HepG2 (cell line): ENCODE measurements around the gene ZNF146. TPM values are rescaled to one million over a fixed set of nuclear protein-coding genes. Genes with fewer than 3 reads are reported as not detected.

ENCODE experiments used
- ATAC-seq: fragments of 200-7000 bp; cut with Tn5 transposase; 3 replicates; pipeline ENCODE4 v1.9.1; 2020; ENCODE audit warnings: mild to moderate bottlenecking, moderate library complexity
- BruUV-seq: library from RNA; stranded (reverse); fragments of 400-500 nt; replicated peaks from 2 replicates; lab custom pipeline; 2021; lab: Mats Ljungman, UMichigan
- CTCF ChIA-PET: fragments of 300-600 bp; formaldehyde crosslinking; extraction: SDS; loops from one replicate; lab custom pipeline; 2021; ENCODE audit warnings: low total read pairs, inconsistent platforms, low intra/inter-chr PET ratio; lab: Yijun Ruan, JAX
- POLR2A ChIA-PET: fragments of 350-600 bp; sonication (Branson Sonifier 250); formaldehyde crosslinking; loops from one replicate; lab custom pipeline; 2020; ENCODE audit warnings: antibody characterized with exemption, inconsistent platforms; lab: Yijun Ruan, JAX
- DNase-seq: peaks from one replicate; pipeline ENCODE4 v3.0.0-alpha.2; 2015; ENCODE audit warnings: low spot score
- FAIRE-seq: peaks from 3 replicates; lab custom pipeline; 2011; peaks lifted over from hg19 to GRCh38; lab: Jason Lieb, UNC
- H2AFZ ChIP-seq: one replicate; pipeline ENCODE4 v1.6.1; 2011; ENCODE audit warnings: low read length, inconsistent platforms
- H3K27ac ChIP-seq: fragments of 300-600 bp; 3 replicates; pipeline ENCODE4 v1.8.0; 2011; ENCODE audit warnings: mixed run types, mild to moderate bottlenecking, mixed read lengths, low read length, inconsistent platforms; ENCODE audit not compliant: insufficient read depth; ENCODE audit errors: extremely low read length
- H3K27me3 ChIP-seq, 2 experiments: fragments of 200-600 bp in 1 of 2; 2 replicates in 1 of 2; 3 replicates in 1 of 2; pipeline versions ENCODE4 v1.6.0 to v1.8.0; 2011; ENCODE audit warnings: low read length in 2 of 2, mild to moderate bottlenecking in 2 of 2, moderate library complexity in 2 of 2, inconsistent platforms in 1 of 2; ENCODE audit not compliant: insufficient read depth in 2 of 2, control insufficient read depth in 1 of 2
- H3K36me3 ChIP-seq, 2 experiments: fragments of 200-600 bp in 1 of 2; replicated peaks in 1 of 2; 2 replicates in 1 of 2; 3 replicates in 1 of 2; pipeline versions ENCODE4 v1.5.1 to v1.8.0; 2011; ENCODE audit warnings: low read length in 2 of 2, inconsistent platforms in 1 of 2; ENCODE audit not compliant: insufficient read depth in 2 of 2, control insufficient read depth in 1 of 2
- H3K4me1 ChIP-seq: 2 replicates; pipeline ENCODE4 v1.5.1; 2012; ENCODE audit warnings: low read length, inconsistent platforms; ENCODE audit not compliant: insufficient read depth
- H3K4me2 ChIP-seq: 2 replicates; pipeline ENCODE4 v1.6.0; 2011; ENCODE audit warnings: low read depth, low read length, inconsistent platforms
- H3K4me3 ChIP-seq, 3 experiments: fragments of 200-600 bp in 1 of 3; sonication (generic), shearing (Covaris generic) in 1 of 3; replicated peaks in 1 of 3; 2 replicates each; pipeline ENCODE4 v1.5.1; 2011 to 2016; ENCODE audit warnings: low read length in 3 of 3, inconsistent platforms in 2 of 3, low read depth in 2 of 3, mild to moderate bottlenecking in 2 of 3, control low read depth in 1 of 3, mixed read lengths in 1 of 3; ENCODE audit not compliant: insufficient read depth in 1 of 3
- H3K79me2 ChIP-seq: one replicate; pipeline ENCODE4 v1.6.1; 2011; ENCODE audit warnings: low read length, inconsistent platforms; ENCODE audit not compliant: insufficient read depth
- H3K9ac ChIP-seq: 2 replicates; pipeline ENCODE4 v1.6.0; 2011; ENCODE audit warnings: mild to moderate bottlenecking, low read depth, low read length, inconsistent platforms; ENCODE audit not compliant: insufficient read depth
- H3K9me3 ChIP-seq: 2 replicates; pipeline ENCODE4 v1.5.1; 2012; ENCODE audit warnings: mild to moderate bottlenecking, low read length
- H4K20me1 ChIP-seq: 2 replicates; pipeline ENCODE4 v1.6.0; 2011; ENCODE audit warnings: inconsistent platforms, mild to moderate bottlenecking, low read length, moderate library complexity; ENCODE audit not compliant: insufficient read depth
- ATM ChIP-seq: fragments of 450-650 bp; IDR thresholded peaks from 2 replicates; pipeline ENCODE4 v1.7.1; 2017; ENCODE audit warnings: mild to moderate bottlenecking, borderline replicate concordance
- CENPX ChIP-seq: sonication (generic); formaldehyde crosslinking; IDR thresholded peaks from 2 replicates; pipeline ENCODE4 v1.9.0; 2021; ENCODE audit warnings: mild to moderate bottlenecking, missing genetic modification reagents, moderate library complexity
- HDAC1 ChIP-seq: sonication (generic); formaldehyde crosslinking; IDR thresholded peaks from 2 replicates; pipeline ENCODE4 v1.5.1; 2020; ENCODE audit warnings: mild to moderate bottlenecking, missing genetic modification reagents
- MLLT10 ChIP-seq: sonication (generic); formaldehyde crosslinking; IDR thresholded peaks from 2 replicates; pipeline ENCODE4 v1.4.0; 2020; ENCODE audit warnings: missing genetic modification reagents
- NAIF1 ChIP-seq: sonication (generic); formaldehyde crosslinking; IDR thresholded peaks from 2 replicates; pipeline ENCODE4 v1.5.0; 2020; ENCODE audit warnings: mild to moderate bottlenecking, missing genetic modification reagents, borderline replicate concordance
- PRPF4 ChIP-seq: fragments of 200-400 bp; formaldehyde crosslinking; IDR thresholded peaks from 2 replicates; pipeline ENCODE4 v1.6.1; 2016; ENCODE audit warnings: low read length, low read depth; ENCODE audit not compliant: poor library complexity, severe bottlenecking
- SALL1 ChIP-seq: sonication (generic); formaldehyde crosslinking; IDR thresholded peaks from 2 replicates; pipeline ENCODE4 v1.8.0; 2022; ENCODE audit warnings: mild to moderate bottlenecking, missing genetic modification reagents
- TFAP4 ChIP-seq: sonication (generic); IDR thresholded peaks from 2 replicates; pipeline ENCODE4 v1.6.1; 2016; ENCODE audit warnings: low read depth, borderline replicate concordance
- TOE1 ChIP-seq: sonication (generic); formaldehyde crosslinking; IDR thresholded peaks from 2 replicates; pipeline ENCODE4 v1.4.0; 2020; ENCODE audit warnings: mild to moderate bottlenecking, missing genetic modification reagents
- TP53 ChIP-seq: sonication (generic); formaldehyde crosslinking; conservative IDR thresholded peaks from 2 replicates; pipeline ENCODE4 v1.4.0; 2020; ENCODE audit warnings: missing genetic modification reagents
- ZNF792 ChIP-seq: IDR thresholded peaks from 2 replicates; pipeline ENCODE4 v1.6.1; 2016
- WGBS: methylation state at CpG from one replicate; pipeline ENCODE4 v1.1.6; 2017; ENCODE audit warnings: low lambda C conversion rate; 5-methylcytosine and 5-hydroxymethylcytosine counted together
- in situ Hi-C: cut with HindIII; loops from 2 replicates; pipeline ENCODE4 v1.10.0; 2017; ENCODE audit warnings: low pct_unique_long_range_greater_than_20kb; ENCODE audit not compliant: extremely low pct_ligation_motif_present
- intact Hi-C: fragments of 100-400 bp; cut with micrococcal nuclease; formaldehyde crosslinking; loops from one replicate; pipeline ENCODE4 v1.10.0; 2022; ENCODE audit not compliant: unreplicated experiment
- polyA plus RNA-seq, 8 experiments: library from polyadenylated mRNA; depleted of rRNA in 3 of 8; stranded (reverse) in 7 of 8; unstranded in 1 of 8; fragments of >200 nt; fragmentation: Illumina TruSeq in 4 of 8; extraction: Trizol in 4 of 8; gene quantifications; 2 replicates each; pipeline versions ENCODE4 v1.2.1 to v1.2.3, GENCODE V29; 2011 to 2016; ENCODE audit warnings: low read depth in 4 of 8, missing spikeins in 1 of 8, mixed read lengths in 1 of 8; ENCODE audit not compliant: insufficient read depth in 1 of 8
- total RNA-seq, 5 experiments: library from RNA; depleted of rRNA; stranded (reverse); fragments of >200 nt; fragmentation: Illumina TruSeq; extraction: Trizol; gene quantifications; 2 replicates each; pipeline ENCODE4 v1.2.3, GENCODE V29; 2016; ENCODE audit warnings: low read depth in 1 of 5
- TF ChIP-seq, protein P1 (sequence below): sonication (generic); formaldehyde crosslinking; IDR thresholded peaks from 2 replicates; pipeline ENCODE4 v1.4.0; 2020; ENCODE audit warnings: low read depth, mild to moderate bottlenecking, missing genetic modification reagents
- TF ChIP-seq, protein P2 (sequence below): sonication (generic); formaldehyde crosslinking; IDR thresholded peaks from 2 replicates; pipeline ENCODE4 v1.5.0; 2020; ENCODE audit warnings: mild to moderate bottlenecking, missing genetic modification reagents

Gene ZNF146
- total and polyA plus RNA-seq, 2 of the 13 experiments (the other 11 are each of a cell fraction or from before 2014, with no cell fraction given), result 28.4 to 52.7 TPM

GRCh38 chr19:36252047-36252446, 37.1 kb downstream of the ZNF146 start:
- no peak for ATAC-seq
- H3K4me2 ChIP-seq, result no peak overlapping the region
- no peak for TF ChIP-seq SALL1 (CRISPR knock-in tag)
- TF ChIP-seq TP53 (CRISPR knock-in tag), result no peak
- no peak for TF ChIP-seq HDAC1 (CRISPR knock-in tag)
- no peak for TF ChIP-seq MLLT10 (CRISPR knock-in tag)
- TF ChIP-seq PRPF4, result no peak
- no peak for TF ChIP-seq TOE1 (CRISPR knock-in tag)
- TF ChIP-seq CENPX (CRISPR knock-in tag), result no peak
- no peak for TF ChIP-seq NAIF1 (CRISPR knock-in tag)
- TF ChIP-seq, protein P1, sequence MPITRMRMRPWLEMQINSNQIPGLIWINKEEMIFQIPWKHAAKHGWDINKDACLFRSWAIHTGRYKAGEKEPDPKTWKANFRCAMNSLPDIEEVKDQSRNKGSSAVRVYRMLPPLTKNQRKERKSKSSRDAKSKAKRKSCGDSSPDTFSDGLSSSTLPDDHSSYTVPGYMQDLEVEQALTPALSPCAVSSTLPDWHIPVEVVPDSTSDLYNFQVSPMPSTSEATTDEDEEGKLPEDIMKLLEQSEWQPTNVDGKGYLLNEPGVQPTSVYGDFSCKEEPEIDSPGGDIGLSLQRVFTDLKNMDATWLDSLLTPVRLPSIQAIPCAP, result no peak
- ChIA-PET CTCF (no interaction called here), POLR2A (no interaction called here)
- intact Hi-C loops (no loop called here), in situ Hi-C loops (no loop called here)
- H3K9me3 ChIP-seq, result no peaks in the 10 kb centered on the region
- no peaks in the 10 kb centered on the region for H3K27me3 ChIP-seq
- no peaks in the 10 kb centered on the region for H3K4me1 ChIP-seq
- DNase-seq, result no peak
- H2AFZ ChIP-seq, result no peak overlapping the region
- no peak overlapping the region for H3K4me3 ChIP-seq
- H4K20me1 ChIP-seq, result no peaks in the 10 kb centered on the region
- WGBS, result 19% methylated on average over 1 of the region's 1 CpG
- H3K79me2 ChIP-seq, result no peaks in the 10 kb centered on the region
- no peaks in the 10 kb centered on the region for H3K36me3 ChIP-seq
- no peak overlapping the region for H3K9ac ChIP-seq
- BruUV-seq, result no TSS peak
- FAIRE-seq, result no peak
- no peak overlapping the region for H3K27ac ChIP-seq

- TF ChIP-seq, protein P2, sequence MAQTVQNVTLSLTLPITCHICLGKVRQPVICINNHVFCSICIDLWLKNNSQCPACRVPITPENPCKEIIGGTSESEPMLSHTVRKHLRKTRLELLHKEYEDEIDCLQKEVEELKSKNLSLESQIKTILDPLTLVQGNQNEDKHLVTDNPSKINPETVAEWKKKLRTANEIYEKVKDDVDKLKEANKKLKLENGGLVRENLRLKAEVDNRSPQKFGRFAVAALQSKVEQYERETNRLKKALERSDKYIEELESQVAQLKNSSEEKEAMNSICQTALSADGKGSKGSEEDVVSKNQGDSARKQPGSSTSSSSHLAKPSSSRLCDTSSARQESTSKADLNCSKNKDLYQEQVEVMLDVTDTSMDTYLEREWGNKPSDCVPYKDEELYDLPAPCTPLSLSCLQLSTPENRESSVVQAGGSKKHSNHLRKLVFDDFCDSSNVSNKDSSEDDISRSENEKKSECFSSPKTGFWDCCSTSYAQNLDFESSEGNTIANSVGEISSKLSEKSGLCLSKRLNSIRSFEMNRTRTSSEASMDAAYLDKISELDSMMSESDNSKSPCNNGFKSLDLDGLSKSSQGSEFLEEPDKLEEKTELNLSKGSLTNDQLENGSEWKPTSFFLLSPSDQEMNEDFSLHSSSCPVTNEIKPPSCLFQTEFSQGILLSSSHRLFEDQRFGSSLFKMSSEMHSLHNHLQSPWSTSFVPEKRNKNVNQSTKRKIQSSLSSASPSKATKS, result no peak
- TF ChIP-seq TFAP4, result no peak
- no peak for TF ChIP-seq ZNF792 (CRISPR knock-in tag)
- TF ChIP-seq ATM, result no peak
- TF ChIP-seq, all 625 proteins: peak for 0
- intact Hi-C loops (no loop called here), in situ Hi-C loops (no loop called here)
- no peak for FAIRE-seq
- ChIA-PET CTCF (no interaction called here), POLR2A (no interaction called here)
- Histone ChIP-seq H3K27ac (no peak overlapping the region), H4K20me1 (no peaks in the 10 kb centered on the region), H3K27me3 (no peaks in the 10 kb centered on the region), H3K9me3 (no peaks in the 10 kb centered on the region), H3K9ac (no peak overlapping the region), H3K36me3 (no peaks in the 10 kb centered on the region), H3K4me3 (no peak overlapping the region), H3K4me2 (no peak overlapping the region), H3K4me1 (no peaks in the 10 kb centered on the region), H2AFZ (no peak overlapping the region), H3K79me2 (no peaks in the 10 kb centered on the region)
- BruUV-seq, result no TSS peak
- no peak for ATAC-seq
- 60% methylated on average over 8 of the region's 11 CpGs for WGBS
- no peak for DNase-seq
Measured at GRCh38 chr19:36254848-36255247, 39.9 kb downstream of the ZNF146 start.
